H1 (cell line): ENCODE data around the gene NLRC5. TPM values are rescaled to one million over a fixed set of nuclear protein-coding genes. Genes with fewer than 3 reads are reported as not detected.
A peak's percentile ranks its signal among the peaks of the same experiment; 100 is the strongest.

Experiments
- CTCF ChIA-PET: fragments of 300-600 bp; sonication (Branson Sonifier 250); formaldehyde crosslinking; loops from one replicate; lab custom pipeline; 2021; ENCODE audit not compliant: partially characterized antibody; lab: Charles Lee
- POLR2A ChIA-PET: fragments of 300-600 bp; sonication (Branson Sonifier 250); formaldehyde crosslinking; loops from one replicate; lab custom pipeline; 2021; ENCODE audit warnings: inconsistent platforms; ENCODE audit not compliant: partially characterized antibody; lab: Charles Lee
- DNase-seq, 2 experiments: peaks; one replicate each; pipeline versions ENCODE4 v3.0.0 to v3.0.0-alpha.2; 2010 to 2022; ENCODE audit warnings: low spot score in 2 of 2, low read depth in 1 of 2, mixed read lengths in 1 of 2
- FAIRE-seq: peaks from 2 replicates; lab custom pipeline; 2011; peaks lifted over from hg19 to GRCh38; lab: Jason Lieb, UNC
- H2AFZ ChIP-seq: 2 replicates; pipeline ENCODE4 v1.8.1; 2012; ENCODE audit warnings: low read length, inconsistent platforms
- H2AK5ac ChIP-seq: 2 replicates; pipeline ENCODE4 v1.6.1; 2013; ENCODE audit warnings: low read depth, low read length
- H2BK120ac ChIP-seq: replicated peaks from 2 replicates; pipeline ENCODE3; 2013; ENCODE audit warnings: low read depth, low read length, inconsistent platforms
- H2BK12ac ChIP-seq: 2 replicates; pipeline ENCODE4 v1.6.1; 2013; ENCODE audit warnings: low read depth, low read length
- H2BK15ac ChIP-seq: 2 replicates; pipeline ENCODE4 v1.6.1; 2013; ENCODE audit warnings: low read length
- H2BK20ac ChIP-seq: 2 replicates; pipeline ENCODE4 v1.6.1; 2013; ENCODE audit warnings: low read length
- H2BK5ac ChIP-seq: 2 replicates; pipeline ENCODE4 v1.6.1; 2013; ENCODE audit warnings: low read depth, low read length
- H3K14ac ChIP-seq: 2 replicates; pipeline ENCODE4 v1.6.1; 2013; ENCODE audit warnings: inconsistent platforms; ENCODE audit not compliant: insufficient read length
- H3K18ac ChIP-seq: 2 replicates; pipeline ENCODE4 v1.6.1; 2013; ENCODE audit warnings: low read length; ENCODE audit errors: extremely low read depth
- H3K23ac ChIP-seq: 2 replicates; pipeline ENCODE4 v1.6.1; 2013; ENCODE audit warnings: inconsistent platforms; ENCODE audit not compliant: insufficient read length
- H3K23me2 ChIP-seq: 2 replicates; pipeline ENCODE4 v1.6.1; 2013; ENCODE audit warnings: low read depth, low read length
- H3K27ac ChIP-seq: 2 replicates; pipeline ENCODE4 v1.6.1; 2011; ENCODE audit warnings: low read depth, low read length, inconsistent platforms
- H3K27me3 ChIP-seq, 4 experiments: replicated peaks in 1 of 4; 1 replicate in 1 of 4; 2 replicates in 3 of 4; pipeline versions ENCODE4 v1.6.1 to v1.8.1; 2011 to 2013; ENCODE audit warnings: low read length in 3 of 4, mild to moderate bottlenecking in 3 of 4, inconsistent platforms in 2 of 4, mixed read lengths in 2 of 4, moderate library complexity in 1 of 4; ENCODE audit not compliant: control insufficient read depth in 3 of 4, insufficient read depth in 3 of 4; ENCODE audit errors: extremely low read depth in 1 of 4
- H3K36me3 ChIP-seq, 4 experiments: 2 replicates each; pipeline versions ENCODE4 v1.6.1 to v1.8.1; 2011 to 2013; ENCODE audit warnings: mild to moderate bottlenecking in 4 of 4, low read length in 3 of 4, moderate library complexity in 2 of 4, control low read depth in 1 of 4, inconsistent platforms in 1 of 4; ENCODE audit not compliant: insufficient read depth in 4 of 4, control insufficient read depth in 2 of 4
- H3K4ac ChIP-seq: replicated peaks from 2 replicates; pipeline ENCODE3; 2013; ENCODE audit warnings: low read length, low read depth, mixed read lengths, inconsistent platforms; ENCODE audit not compliant: insufficient read length
- H3K4me1 ChIP-seq, 4 experiments: replicated peaks in 1 of 4; 1 replicate in 1 of 4; 2 replicates in 3 of 4; pipeline versions ENCODE4 v1.6.1 to v1.8.1; 2011 to 2013; ENCODE audit warnings: low read length in 3 of 4, inconsistent platforms in 2 of 4, mixed read lengths in 1 of 4; ENCODE audit not compliant: insufficient read depth in 4 of 4, control insufficient read depth in 3 of 4
- H3K4me2 ChIP-seq, 2 experiments: 2 replicates each; pipeline versions ENCODE4 v1.6.1 to v1.8.1; 2011 to 2013; ENCODE audit warnings: low read depth in 2 of 2, low read length in 2 of 2, control low read depth in 1 of 2, inconsistent platforms in 1 of 2, mild to moderate bottlenecking in 1 of 2; ENCODE audit not compliant: insufficient read depth in 1 of 2
- H3K4me3 ChIP-seq, 4 experiments: fragments of 200-600, 300-600 bp in 1 of 4; sonication (generic), shearing (Covaris generic), sonication (Bioruptor Twin) in 1 of 4; 2 replicates each; pipeline versions ENCODE4 v1.5.1 to v1.8.1; 2011 to 2016; ENCODE audit warnings: low read length in 4 of 4, low read depth in 3 of 4, control low read depth in 2 of 4, inconsistent platforms in 2 of 4, mild to moderate bottlenecking in 2 of 4, mixed read lengths in 1 of 4, moderate library complexity in 1 of 4; ENCODE audit not compliant: insufficient read depth in 2 of 4; ENCODE audit errors: extremely low read depth in 1 of 4
- H3K56ac ChIP-seq: replicated peaks from 2 replicates; pipeline ENCODE3; 2013; ENCODE audit warnings: low read depth, mild to moderate bottlenecking, mixed read lengths, low read length, inconsistent platforms; ENCODE audit not compliant: insufficient read length
- H3K79me1 ChIP-seq: 2 replicates; pipeline ENCODE4 v1.6.1; 2013; ENCODE audit warnings: low read depth, low read length, control low read depth
- H3K79me2 ChIP-seq, 2 experiments: 2 replicates each; pipeline versions ENCODE4 v1.6.1 to v1.8.1; 2012 to 2013; ENCODE audit warnings: low read length in 2 of 2, mild to moderate bottlenecking in 2 of 2, inconsistent platforms in 1 of 2; ENCODE audit not compliant: insufficient read depth in 2 of 2, control insufficient read depth in 1 of 2
- H3K9ac ChIP-seq, 4 experiments: replicated peaks in 1 of 4; 1 replicate in 1 of 4; 2 replicates in 3 of 4; pipeline versions ENCODE4 v1.6.1 to v1.8.1; 2011 to 2013; ENCODE audit warnings: low read depth in 3 of 4, low read length in 3 of 4, control low read depth in 2 of 4, mild to moderate bottlenecking in 2 of 4, moderate library complexity in 2 of 4, inconsistent platforms in 1 of 4; ENCODE audit errors: extremely low read depth in 1 of 4
- H3K9me3 ChIP-seq, 2 experiments: 2 replicates each; pipeline versions ENCODE4 v1.6.1 to v1.8.1; 2012 to 2013; ENCODE audit warnings: mild to moderate bottlenecking in 2 of 2, moderate library complexity in 2 of 2, control low read depth in 1 of 2, inconsistent platforms in 1 of 2, low read depth in 1 of 2, low read length in 1 of 2, mixed read lengths in 1 of 2; ENCODE audit not compliant: insufficient read depth in 2 of 2
- H4K20me1 ChIP-seq, 2 experiments: replicated peaks in 1 of 2; 2 replicates each; pipeline versions ENCODE3 to v1.8.1; 2011 to 2013; ENCODE audit warnings: inconsistent platforms in 2 of 2, low read length in 2 of 2, mild to moderate bottlenecking in 1 of 2; ENCODE audit not compliant: insufficient read depth in 2 of 2, control insufficient read depth in 1 of 2
- H4K5ac ChIP-seq: 2 replicates; pipeline ENCODE4 v1.6.1; 2013; ENCODE audit warnings: low read length, low read depth, mixed read lengths, inconsistent platforms; ENCODE audit not compliant: insufficient read length
- H4K8ac ChIP-seq: 2 replicates; pipeline ENCODE4 v1.8.0; 2013; ENCODE audit warnings: mild to moderate bottlenecking, moderate library complexity, low read length, inconsistent platforms; ENCODE audit not compliant: insufficient read depth; ENCODE audit errors: extremely low read depth
- H4K91ac ChIP-seq: replicated peaks from 2 replicates; pipeline ENCODE3; 2013; ENCODE audit warnings: low read length, mixed read lengths, inconsistent platforms; ENCODE audit not compliant: insufficient read length
- RAD21 ChIP-seq, 2 experiments: IDR thresholded peaks in 1 of 2; conservative IDR thresholded peaks in 1 of 2; 2 replicates each; pipeline ENCODE4 v1.6.1; 2011; ENCODE audit warnings: low read depth in 2 of 2, low read length in 2 of 2, improper control_type of control experiment in 1 of 2, inconsistent platforms in 1 of 2, mild to moderate bottlenecking in 1 of 2, moderate library complexity in 1 of 2
- SP4 ChIP-seq: IDR thresholded peaks from 2 replicates; pipeline ENCODE4 v1.6.1; 2012; ENCODE audit warnings: low read length, inconsistent platforms
- WGBS, 2 experiments: shearing (Covaris generic) in 1 of 2; methylation state at CpG; one replicate each; pipeline versions ENCODE4 v1.1.6 to v1.1.7; 2013 to 2015; ENCODE audit warnings: low lambda C conversion rate in 2 of 2, mixed read lengths in 2 of 2, inconsistent platforms in 1 of 2, low coverage in 1 of 2, missing lambda C conversion rate in 1 of 2; ENCODE audit not compliant: insufficient replicate concordance in 2 of 2, insufficient coverage in 1 of 2, insufficient read length in 1 of 2; ENCODE audit errors: extremely low coverage in 1 of 2, missing lambda C conversion rate in 1 of 2; 5-methylcytosine and 5-hydroxymethylcytosine counted together
- polyA plus RNA-seq, 7 experiments: library from polyadenylated mRNA; depleted of rRNA in 3 of 7; stranded (reverse) in 5 of 7; unstranded in 2 of 7; fragments of >200 nt in 5 of 7; fragments of 200-250 nt in 2 of 7; gene quantifications; 1 replicate in 5 of 7; 2 replicates in 1 of 7; 4 replicates in 1 of 7; pipeline versions ENCODE4 v1.2.1 to v1.2.3, GENCODE V29; 2011 to 2013; ENCODE audit warnings: missing spikeins in 2 of 7, mixed read lengths in 2 of 7
- total RNA-seq: library from RNA; stranded (reverse); fragmentation: NEBNext Ultra II Directional; extraction: Animal tissue kit (Norgen Biotek cat#: 25700); gene quantifications from 2 replicates; pipeline ENCODE4 v1.2.1, GENCODE V29; 2021
- TF ChIP-seq, protein P1 (sequence below), 3 experiments: IDR thresholded peaks; 1 replicate in 2 of 3; 2 replicates in 1 of 3; pipeline versions ENCODE4 v1.5.1 to v1.6.1; 2011; ENCODE audit warnings: low read length in 3 of 3, mild to moderate bottlenecking in 3 of 3, inconsistent platforms in 2 of 3, low read depth in 1 of 3, moderate library complexity in 1 of 3; ENCODE audit not compliant: insufficient read depth in 1 of 3; ENCODE audit errors: control extremely low read depth in 1 of 3

The NLRC5 gene
- total and polyA plus RNA-seq, 2 of the 8 experiments (the other 6 are each of a cell fraction or from before 2014, with no cell fraction given): 2.2 to 3.2 TPM

DNA sequence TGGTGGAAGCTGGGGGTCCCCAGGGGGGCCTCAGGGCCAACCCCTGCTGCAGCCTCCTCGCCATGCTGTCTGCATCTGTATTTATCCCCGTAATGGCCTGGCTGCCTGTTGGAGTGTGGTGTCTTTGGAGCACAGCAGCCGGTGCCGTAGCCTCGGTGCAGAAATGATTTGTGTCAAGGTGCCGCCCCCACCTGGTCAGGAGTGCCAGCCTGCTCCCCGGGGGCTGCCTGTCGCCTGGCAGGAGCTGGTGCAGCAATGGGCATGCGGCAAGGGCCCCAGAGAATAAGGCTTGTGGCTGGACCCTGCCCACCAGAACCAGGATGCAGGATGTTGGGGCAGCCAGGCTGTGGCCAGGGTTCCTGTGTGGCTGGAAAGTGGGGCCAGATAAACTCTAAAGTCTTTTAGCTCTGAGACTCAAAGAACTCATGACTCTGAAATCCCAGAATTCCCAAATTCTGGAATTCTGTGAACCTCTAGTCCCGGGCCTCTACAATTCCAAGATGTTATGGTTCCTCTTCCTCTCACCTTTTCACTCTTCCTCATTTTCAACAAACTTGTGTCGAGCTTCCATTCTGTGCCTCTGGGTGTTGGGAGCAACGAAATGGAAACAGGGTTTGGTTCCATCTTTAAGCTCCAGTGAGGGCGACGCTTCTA lies 109.0 kb downstream of the NLRC5 start:
- 83% methylated on average over 14 of the region's 14 CpGs; no CpG with 5 or more reads in 1 of the 2 experiments for WGBS, 2 experiments
- no peaks in the 10 kb centered on the region for H3K79me1 ChIP-seq
- H3K4me3 ChIP-seq: no peak overlapping the region
- H3K56ac ChIP-seq: no peak overlapping the region
- DNase-seq: no peak
- H2BK12ac ChIP-seq: no peak overlapping the region
- no peak overlapping the region for H3K4ac ChIP-seq
- peaks cover 0 to 9% (median 6%) of the 10 kb centered on the region in 4 experiments; a peak in 5 of 7 replicates for H3K27me3 ChIP-seq
- H2BK5ac ChIP-seq: no peak overlapping the region
- peaks cover 3 to 6% (median 4%) of the 10 kb centered on the region in 4 experiments; a peak in 5 of 7 replicates for H3K4me1 ChIP-seq
- no peak overlapping the region for H2BK20ac ChIP-seq
- H2BK15ac ChIP-seq: no peak overlapping the region
- H2BK120ac ChIP-seq: no peak overlapping the region
- no peak overlapping the region for H4K91ac ChIP-seq
- no peak overlapping the region for H3K14ac ChIP-seq
- no peaks in the 10 kb centered on the region for H3K9me3 ChIP-seq
- no peak overlapping the region for H3K18ac ChIP-seq
- no peaks in the 10 kb centered on the region for H3K36me3 ChIP-seq
- ChIA-PET POLR2A (interaction anchor here (2.3 kb wide), 1 partner anchor 14 kb away, joined by 6 read pairs; no protein-coding TSS in a partner anchor), CTCF (interaction anchor here (0.6 to 13.6 kb wide), 17 partner anchors 12 to 478 kb away, joined by 3 to 100 read pairs (median 3); no protein-coding TSS in a partner anchor)
- FAIRE-seq: no peak
- H2AFZ ChIP-seq: no peak overlapping the region
- no peak overlapping the region for H2AK5ac ChIP-seq
- H3K27ac ChIP-seq: no peak overlapping the region
- no peaks in the 10 kb centered on the region for H3K79me2 ChIP-seq
- H3K23me2 ChIP-seq: 0 out of 2 replicates have a peak, but pooled peaks cover under 1% of the 10 kb centered on the region
- H3K23ac ChIP-seq: no peak overlapping the region
- no peak overlapping the region for H4K8ac ChIP-seq
- H4K5ac ChIP-seq: no peak overlapping the region
- H3K9ac ChIP-seq: no peak overlapping the region
- no peak overlapping the region for H3K4me2 ChIP-seq
- no peaks in the 10 kb centered on the region for H4K20me1 ChIP-seq
- TF ChIP-seq SP4 (no peak), RAD21 (IDR thresholded peaks at IDR 0.05 in 1 of 2, conservative IDR thresholded peaks at IDR 0.05 in 1 of 2; ENCODE audit: low read depth in 2 of 2, low read length in 2 of 2) (peak; percentile 39 to 52)
- TF ChIP-seq, protein P1, sequence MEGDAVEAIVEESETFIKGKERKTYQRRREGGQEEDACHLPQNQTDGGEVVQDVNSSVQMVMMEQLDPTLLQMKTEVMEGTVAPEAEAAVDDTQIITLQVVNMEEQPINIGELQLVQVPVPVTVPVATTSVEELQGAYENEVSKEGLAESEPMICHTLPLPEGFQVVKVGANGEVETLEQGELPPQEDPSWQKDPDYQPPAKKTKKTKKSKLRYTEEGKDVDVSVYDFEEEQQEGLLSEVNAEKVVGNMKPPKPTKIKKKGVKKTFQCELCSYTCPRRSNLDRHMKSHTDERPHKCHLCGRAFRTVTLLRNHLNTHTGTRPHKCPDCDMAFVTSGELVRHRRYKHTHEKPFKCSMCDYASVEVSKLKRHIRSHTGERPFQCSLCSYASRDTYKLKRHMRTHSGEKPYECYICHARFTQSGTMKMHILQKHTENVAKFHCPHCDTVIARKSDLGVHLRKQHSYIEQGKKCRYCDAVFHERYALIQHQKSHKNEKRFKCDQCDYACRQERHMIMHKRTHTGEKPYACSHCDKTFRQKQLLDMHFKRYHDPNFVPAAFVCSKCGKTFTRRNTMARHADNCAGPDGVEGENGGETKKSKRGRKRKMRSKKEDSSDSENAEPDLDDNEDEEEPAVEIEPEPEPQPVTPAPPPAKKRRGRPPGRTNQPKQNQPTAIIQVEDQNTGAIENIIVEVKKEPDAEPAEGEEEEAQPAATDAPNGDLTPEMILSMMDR (IDR thresholded peaks at IDR 0.05; ENCODE audit: control extremely low read depth in 1 of 3, insufficient read depth in 1 of 3, low read depth in 1 of 3, low read length in 3 of 3): peak in 2 of 3 experiments; percentile 12 to 43; a peak in 2 of 4 replicates
